Endometrial microvascular endothelial cells (primary cell): ENCODE measurements around the gene PYGB. TPM values are rescaled to one million over a fixed set of nuclear protein-coding genes. Genes with fewer than 3 reads are reported as not detected.

Experiments
- in situ Hi-C: cut with HindIII; loops from 2 replicates; pipeline ENCODE4 v1.10.0; 2017; ENCODE audit warnings: low sequenced_read_pairs, low pct_unique_long_range_greater_than_20kb; ENCODE audit errors: inconsistent ontology term
- total RNA-seq: library from RNA; depleted of rRNA; stranded (reverse); fragments of >200 nt; gene quantifications from one replicate; pipeline ENCODE4 v1.2.3, GENCODE V29; 2015; ENCODE audit errors: inconsistent ontology term

PYGB gene
- total RNA-seq, 1 donor from 2014 or later, result 126 TPM

GRCh38 chr20:25214426-25214790, 33.5 kb upstream of the PYGB start:
- in situ Hi-C loops, result no loop called here

- in situ Hi-C loops, result no loop called here
These were observed 33.1 kb upstream of the PYGB start for GRCh38 chr20:25214819-25215218.

- in situ Hi-C loops, result no loop called here
These were observed 32.4 kb upstream of the PYGB start for GRCh38 chr20:25215521-25215920.

GRCh38 chr20:25216199-25216945, 31.5 kb upstream of the PYGB start:
- in situ Hi-C loops, result no loop called here

- in situ Hi-C loops, result no loop called here
These were observed 30.4 kb upstream of the PYGB start for GRCh38 chr20:25217161-25218108.

GRCh38 chr20:25218109-25218486, 29.8 kb upstream of the PYGB start:
- in situ Hi-C loops, result no loop called here

GRCh38 chr20:25218492-25218891, 29.4 kb upstream of the PYGB start:
- in situ Hi-C loops, result no loop called here

GRCh38 chr20:25219365-25219764, 28.5 kb upstream of the PYGB start:
- in situ Hi-C loops, result no loop called here

GRCh38 chr20:25220021-25220730, 27.7 kb upstream of the PYGB start:
- in situ Hi-C loops, result no loop called here

- in situ Hi-C loops, result no loop called here
These were observed 26.9 kb upstream of the PYGB start for GRCh38 chr20:25220810-25221591.

- in situ Hi-C loops, result no loop called here
These were observed 26.1 kb upstream of the PYGB start for GRCh38 chr20:25221592-25222460.

GRCh38 chr20:25222461-25223178, 25.3 kb upstream of the PYGB start:
- in situ Hi-C loops, result no loop called here

GRCh38 chr20:25223179-25223661, 24.7 kb upstream of the PYGB start:
- in situ Hi-C loops, result no loop called here

- in situ Hi-C loops, result no loop called here
These were observed 23.8 kb upstream of the PYGB start for GRCh38 chr20:25223765-25224720.

- in situ Hi-C loops, result no loop called here
These were observed 22.9 kb upstream of the PYGB start for GRCh38 chr20:25224941-25225340.
